A549 (cell line): ENCODE results near the gene E4F1. TPM values are rescaled to one million over a fixed set of nuclear protein-coding genes. Genes with fewer than 3 reads are reported as not detected.

Source experiments
- ATAC-seq, 2 experiments: fragments of 200-7000 bp in 1 of 2; fragments of >200 bp in 1 of 2; cut with Nextera tagmentation in 1 of 2; cut with Tn5 transposase in 1 of 2; 3 replicates each; pipeline versions ENCODE4 v1.8.0 to v1.9.1; 2018 to 2020; ENCODE audit warnings: mild to moderate bottlenecking in 1 of 2, moderate library complexity in 1 of 2
- CTCF ChIA-PET: fragments of 300-600 bp; sonication (Branson Sonifier 250); formaldehyde crosslinking; extraction: SDS; loops from one replicate; lab custom pipeline; 2021; ENCODE audit warnings: antibody characterized with exemption, inconsistent platforms; lab: Yijun Ruan, JAX
- POLR2A ChIA-PET: fragments of 350-600 bp; formaldehyde crosslinking; extraction: SDS; loops from one replicate; lab custom pipeline; 2021; ENCODE audit warnings: antibody characterized with exemption, inconsistent platforms; lab: Yijun Ruan, JAX
- DNase-seq, 2 experiments: peaks; one replicate each; pipeline versions ENCODE4 v3.0.0 to v3.0.0-alpha.2; 2011 to 2016; ENCODE audit warnings: low read depth in 1 of 2, low spot score in 1 of 2
- FAIRE-seq: peaks from 2 replicates; lab custom pipeline; 2011; peaks lifted over from hg19 to GRCh38; lab: Jason Lieb, UNC
- H3K27ac ChIP-seq, 2 experiments: fragments of >200 bp; sonication (Bioruptor Twin); formaldehyde crosslinking; 3 replicates each; pipeline ENCODE4 v1.5.1; 2016 to 2017
- H3K4me1 ChIP-seq: fragments of >200 bp; sonication (Bioruptor Twin); formaldehyde crosslinking; 3 replicates; pipeline ENCODE4 v1.6.1; 2016
- H3K4me2 ChIP-seq: fragments of >200 bp; sonication (Bioruptor Twin); formaldehyde crosslinking; 3 replicates; pipeline ENCODE4 v1.6.1; 2016
- H3K4me3 ChIP-seq: fragments of >200 bp; sonication (Bioruptor Twin); formaldehyde crosslinking; 3 replicates; pipeline ENCODE4 v1.5.1; 2016
- H3K9me3 ChIP-seq: fragments of >200 bp; sonication (Bioruptor Twin); formaldehyde crosslinking; 3 replicates; pipeline ENCODE4 v1.6.1; 2016
- ATOH8 ChIP-seq: fragments of 250-450 bp; sonication (Bioruptor Pico); IDR thresholded peaks from 2 replicates; pipeline ENCODE4 v1.5.0; 2020; ENCODE audit warnings: low read depth, mild to moderate bottlenecking, moderate library complexity
- CBX8 ChIP-seq: fragments of 200-600 bp; sonication (generic); IDR thresholded peaks from 2 replicates; pipeline ENCODE4 v1.6.1; 2016
- CEBPB ChIP-seq, 2 experiments: fragments of >200 bp in 1 of 2; sonication (Bioruptor Twin) in 1 of 2; formaldehyde crosslinking in 1 of 2; IDR thresholded peaks; 2 replicates each; pipeline ENCODE4 v1.6.1; 2012 to 2016
- CHD2 ChIP-seq: fragments of 150-350 bp; IDR thresholded peaks from 2 replicates; pipeline ENCODE4 v1.6.1; 2014; ENCODE audit warnings: low read length; ENCODE audit not compliant: partially characterized antibody
- EHF ChIP-seq: fragments of 250-450 bp; sonication (Bioruptor Pico); IDR thresholded peaks from 2 replicates; pipeline ENCODE4 v1.5.0; 2020; ENCODE audit warnings: mild to moderate bottlenecking
- ELK1 ChIP-seq: fragments of 150-350 bp; IDR thresholded peaks from 2 replicates; pipeline ENCODE4 v1.6.1; 2014; ENCODE audit warnings: low read depth, mild to moderate bottlenecking, low read length
- FOSL2 ChIP-seq, 2 experiments: fragments of 450-650 bp in 1 of 2; fragments of >200 bp in 1 of 2; sonication (Bioruptor Twin) in 1 of 2; formaldehyde crosslinking; IDR thresholded peaks; 2 replicates each; pipeline versions ENCODE4 v1.5.0 to v1.6.1; 2016 to 2020; ENCODE audit warnings: mild to moderate bottlenecking in 1 of 2, moderate library complexity in 1 of 2
- FOXS1 ChIP-seq: fragments of 250-450 bp; sonication (Bioruptor Pico); IDR thresholded peaks from 2 replicates; pipeline ENCODE4 v1.5.0; 2020; ENCODE audit warnings: mild to moderate bottlenecking, moderate library complexity
- HOXB5 ChIP-seq: fragments of 250-450 bp; sonication (Bioruptor Pico); IDR thresholded peaks from 2 replicates; pipeline ENCODE4 v1.5.0; 2020; ENCODE audit warnings: mild to moderate bottlenecking, moderate library complexity
- JUNB ChIP-seq: fragments of >200 bp; sonication (Bioruptor Twin); formaldehyde crosslinking; IDR thresholded peaks from 2 replicates; pipeline ENCODE4 v1.6.1; 2016
- KDM5A ChIP-seq: fragments of 200-600 bp; sonication (generic); IDR thresholded peaks from 2 replicates; pipeline ENCODE4 v1.6.1; 2016; ENCODE audit warnings: antibody characterized with exemption, mild to moderate bottlenecking
- MAX ChIP-seq: IDR thresholded peaks from 2 replicates; pipeline ENCODE4 v1.6.1; 2012
- MYC ChIP-seq: IDR thresholded peaks from 2 replicates; pipeline ENCODE4 v1.6.1; 2012; ENCODE audit warnings: mild to moderate bottlenecking, inconsistent platforms, low read length, improper control_type of control experiment, borderline replicate concordance
- PHF8 ChIP-seq: fragments of 200-600 bp; sonication (generic); IDR thresholded peaks from 2 replicates; pipeline ENCODE4 v1.6.1; 2016; ENCODE audit warnings: low read depth, mild to moderate bottlenecking, antibody characterized with exemption, moderate library complexity, borderline replicate concordance
- RAD21 ChIP-seq, 2 experiments: fragments of >200 bp in 1 of 2; sonication (Bioruptor Twin) in 1 of 2; formaldehyde crosslinking in 1 of 2; IDR thresholded peaks in 1 of 2; conservative IDR thresholded peaks in 1 of 2; 2 replicates in 1 of 2; 3 replicates in 1 of 2; pipeline ENCODE4 v1.6.1; 2012 to 2018; ENCODE audit warnings: inconsistent platforms in 1 of 2
- RCOR1 ChIP-seq: fragments of 150-350 bp; IDR thresholded peaks from 2 replicates; pipeline ENCODE4 v1.6.1; 2014; ENCODE audit warnings: antibody characterized with exemption, low read length, low read depth
- RFX5 ChIP-seq: fragments of 450-650 bp; IDR thresholded peaks from 2 replicates; pipeline ENCODE4 v1.7.1; 2014; ENCODE audit warnings: antibody characterized with exemption, mild to moderate bottlenecking, moderate library complexity
- RNF2 ChIP-seq: fragments of 200-600 bp; sonication (generic); IDR thresholded peaks from 2 replicates; pipeline ENCODE4 v1.6.1; 2016; ENCODE audit warnings: low read depth, mild to moderate bottlenecking, antibody characterized with exemption, moderate library complexity, borderline replicate concordance
- SMC3 ChIP-seq: fragments of >200 bp; sonication (Bioruptor Twin); formaldehyde crosslinking; IDR thresholded peaks from 3 replicates; pipeline ENCODE4 v1.6.1; 2018; ENCODE audit warnings: inconsistent platforms
- WGBS: methylation state at CpG from one replicate; pipeline ENCODE4 v1.1.6; 2017; ENCODE audit errors: missing lambda C conversion rate; 5-methylcytosine and 5-hydroxymethylcytosine counted together
- polyA plus RNA-seq, 4 experiments: library from polyadenylated mRNA; depleted of rRNA in 3 of 4; stranded (reverse); fragments of >200 nt; fragmentation: RNase III in 1 of 4; extraction: RNeasy Plus Mini Kit Qiagen cat#74134 plus additional on column Dnase treatment in 1 of 4; gene quantifications; 2 replicates in 3 of 4; 3 replicates in 1 of 4; pipeline ENCODE4 v1.2.3, GENCODE V29; 2011 to 2017

E4F1 gene
- polyA plus RNA-seq, 2 of the 4 experiments (the other 2 are of a cell fraction), result 10.4 to 23.3 TPM

GRCh38 chr16:2276368-2277195 is 53.2 kb downstream of the E4F1 start:
- ChIA-PET CTCF (interaction anchor here (1.4 kb wide), 1 partner anchor 146 kb away, joined by 5 read pairs; no protein-coding TSS in a partner anchor), POLR2A (no interaction called here)
- Histone ChIP-seq H3K4me3 (no peak overlapping the region), H3K4me1 (no peaks in the 10 kb centered on the region)
- 89% methylated on average over 26 of the region's 26 CpGs for WGBS
- TF ChIP-seq FOSL2 (IDR thresholded peaks at IDR 0.05) (no peak), FOSL2 (CRISPR knock-in tag; IDR thresholded peaks at IDR 0.05) (no peak), ELK1 (no peak), ATOH8 (CRISPR knock-in tag) (no peak), EHF (CRISPR knock-in tag) (no peak), MAX (no peak), SMC3 (no peak), MYC (no peak)
- TF ChIP-seq, all 56 proteins: peak for 0
- Histone ChIP-seq H3K9me3 (no peaks in the 10 kb centered on the region), H3K4me2 (no peak overlapping the region), H3K27ac (no peak overlapping the region)
- ATAC-seq (no peak), FAIRE-seq (no peak), DNase-seq (no peak)

DNA sequence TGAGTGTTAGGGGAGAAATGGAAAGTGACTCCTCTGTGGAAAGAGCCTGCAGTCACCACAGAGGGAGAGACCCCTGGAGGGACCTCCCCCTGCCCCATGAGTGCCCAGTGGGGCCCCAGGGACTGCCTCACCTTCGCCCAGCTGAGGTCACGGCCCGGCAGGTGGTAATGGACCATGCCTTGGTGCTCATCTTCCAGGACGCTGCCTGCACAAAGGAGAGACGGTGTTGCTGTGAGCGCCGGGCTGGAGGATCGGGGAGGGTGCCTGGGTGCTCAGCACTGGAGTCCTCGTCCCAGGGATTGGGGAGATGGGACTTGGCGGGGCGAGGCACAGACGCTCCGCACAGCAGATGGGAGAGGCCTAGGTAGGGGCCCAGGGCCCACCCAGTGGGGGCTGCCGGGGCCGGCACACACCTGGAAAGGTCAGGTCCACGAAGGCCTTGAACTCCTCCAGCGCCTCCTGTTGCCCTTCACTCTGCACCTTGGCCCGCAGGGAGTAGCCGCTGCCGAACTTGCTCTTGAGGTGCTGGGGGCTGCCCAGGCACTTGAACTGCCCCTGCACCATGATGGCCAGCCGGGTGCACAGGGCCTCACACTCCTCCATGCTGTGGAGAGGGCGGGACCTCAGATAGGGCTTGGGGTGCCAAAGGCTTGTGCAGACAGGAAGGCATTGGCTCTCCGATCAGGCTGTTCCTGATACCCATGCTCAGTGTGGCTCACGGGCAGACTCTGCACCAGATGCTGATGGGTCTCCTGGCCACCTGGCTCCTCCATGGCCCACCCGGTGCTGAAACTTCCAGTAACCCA is 54.3 kb downstream of the E4F1 start:
- CTCF ChIA-PET, result no interaction called here
- DNase-seq, result no peak
- no peaks in the 10 kb centered on the region for H3K9me3 ChIP-seq
- no peak for ATAC-seq
- POLR2A ChIA-PET, result no interaction called here
- no peak for FAIRE-seq
- no peak overlapping the region for H3K27ac ChIP-seq
- no peak overlapping the region for H3K4me3 ChIP-seq
- 89% methylated on average over 18 of the region's 25 CpGs for WGBS
- no peaks in the 10 kb centered on the region for H3K4me1 ChIP-seq
- no peak overlapping the region for H3K4me2 ChIP-seq
- TF ChIP-seq KDM5A, result no peak
- TF ChIP-seq JUNB, result no peak
- no peak for TF ChIP-seq RCOR1
- no peak for TF ChIP-seq PHF8
- no peak for TF ChIP-seq RFX5

GRCh38 chr16:2278272-2278608 is 54.8 kb downstream of the E4F1 start:
- H3K27ac ChIP-seq, result no peak overlapping the region
- H3K4me1 ChIP-seq, result no peaks in the 10 kb centered on the region
- H3K4me2 ChIP-seq, result no peak overlapping the region
- ATAC-seq (peak; percentile 36 to 72; a peak in 3 of 6 replicates), DNase-seq (peak in 1 of 2 experiments; percentile 33), FAIRE-seq (no peak)
- CTCF ChIA-PET, result interaction anchor here (1.5 to 1.6 kb wide), 2 partner anchors 8 to 18 kb away, joined by 4 to 5 read pairs; no protein-coding TSS in a partner anchor
- no peak overlapping the region for H3K4me3 ChIP-seq
- WGBS, result 92% methylated on average over 11 of the region's 14 CpGs
- TF ChIP-seq CEBPB (IDR thresholded peaks at IDR 0.05) (no peak), CBX8 (no peak), RNF2 (no peak), RAD21 (conservative IDR thresholded peaks at IDR 0.05 in 1 of 2, IDR thresholded peaks at IDR 0.05 in 1 of 2) (0 out of 5 replicates have a peak, but pooled peaks of 1 of the 2 experiments have one; percentile 4), RCOR1 (no peak), CHD2 (no peak), HOXB5 (CRISPR knock-in tag) (no peak), FOXS1 (CRISPR knock-in tag) (no peak), SMC3 (no peak)
- H3K9me3 ChIP-seq, result no peaks in the 10 kb centered on the region
- POLR2A ChIA-PET, result no interaction called here
